HEK293T (cell line): ENCODE data around the gene C1orf105.

ENCODE experiments used
- BHLHE40 ChIP-seq: fragments of 450-650 bp; IDR thresholded peaks from 2 replicates; pipeline ENCODE4 v1.6.1; 2016; ENCODE audit warnings: mild to moderate bottlenecking, moderate library complexity, borderline replicate concordance
- CTBP1 ChIP-seq: fragments of 450-650 bp; IDR thresholded peaks from 2 replicates; pipeline ENCODE4 v1.6.1; 2016; ENCODE audit warnings: borderline replicate concordance
- ELF4 ChIP-seq: fragments of 450-650 bp; IDR thresholded peaks from 2 replicates; pipeline ENCODE4 v1.6.1; 2017; ENCODE audit warnings: antibody characterized with exemption
- FOXA1 ChIP-seq: fragments of 450-650 bp; IDR thresholded peaks from 2 replicates; pipeline ENCODE4 v1.6.1; 2016; ENCODE audit warnings: mild to moderate bottlenecking
- FOXK2 ChIP-seq: fragments of 450-650 bp; IDR thresholded peaks from 2 replicates; pipeline ENCODE4 v1.6.1; 2016; ENCODE audit warnings: mild to moderate bottlenecking
- FOXM1 ChIP-seq: fragments of 450-650 bp; IDR thresholded peaks from 2 replicates; pipeline ENCODE4 v1.6.1; 2017; ENCODE audit warnings: mild to moderate bottlenecking, borderline replicate concordance
- NFRKB ChIP-seq: fragments of 450-650 bp; IDR thresholded peaks from 2 replicates; pipeline ENCODE4 v1.6.1; 2016; ENCODE audit warnings: mild to moderate bottlenecking, moderate library complexity
- TARDBP ChIP-seq: fragments of 450-650 bp; IDR thresholded peaks from 2 replicates; pipeline ENCODE4 v1.6.1; 2016
- TF ChIP-seq, protein P1 (sequence below): fragments of 450-650 bp; IDR thresholded peaks from 2 replicates; pipeline ENCODE4 v1.6.1; 2016

DNA sequence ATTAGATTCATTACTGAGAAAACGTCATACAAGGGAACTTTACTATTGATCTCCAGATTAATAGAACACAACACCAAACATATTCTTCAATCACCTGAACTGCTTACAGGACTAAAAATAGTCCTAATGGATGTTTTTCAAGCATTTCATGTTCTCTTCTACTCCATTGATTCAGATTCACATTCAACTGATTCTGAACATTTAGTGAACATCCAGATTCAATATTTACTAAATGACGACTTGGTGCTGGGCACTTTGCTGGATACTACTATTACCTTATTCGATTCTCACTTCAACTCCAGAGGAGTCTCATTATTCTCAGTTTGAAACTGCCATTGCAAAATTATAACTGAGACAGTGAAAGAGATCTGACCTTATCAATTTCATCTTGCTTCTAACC, 93.6 kb downstream of the C1orf105 start:
- no peak for TF ChIP-seq ELF4
- TF ChIP-seq BHLHE40, result no peak
- TF ChIP-seq FOXK2, result no peak
- TF ChIP-seq CTBP1, result no peak
- no peak for TF ChIP-seq FOXA1
- TF ChIP-seq FOXM1, result no peak
- TF ChIP-seq TARDBP, result no peak
- TF ChIP-seq NFRKB, result no peak
- TF ChIP-seq, protein P1, sequence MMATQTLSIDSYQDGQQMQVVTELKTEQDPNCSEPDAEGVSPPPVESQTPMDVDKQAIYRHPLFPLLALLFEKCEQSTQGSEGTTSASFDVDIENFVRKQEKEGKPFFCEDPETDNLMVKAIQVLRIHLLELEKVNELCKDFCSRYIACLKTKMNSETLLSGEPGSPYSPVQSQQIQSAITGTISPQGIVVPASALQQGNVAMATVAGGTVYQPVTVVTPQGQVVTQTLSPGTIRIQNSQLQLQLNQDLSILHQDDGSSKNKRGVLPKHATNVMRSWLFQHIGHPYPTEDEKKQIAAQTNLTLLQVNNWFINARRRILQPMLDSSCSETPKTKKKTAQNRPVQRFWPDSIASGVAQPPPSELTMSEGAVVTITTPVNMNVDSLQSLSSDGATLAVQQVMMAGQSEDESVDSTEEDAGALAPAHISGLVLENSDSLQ, result no peak
